Keratinocyte (primary cell): ENCODE results near the gene PLP1.

Source experiments
- CTCF ChIP-seq, 3 experiments: IDR thresholded peaks in 1 of 3; conservative IDR thresholded peaks in 1 of 3; optimal IDR thresholded peaks in 1 of 3; 2 replicates in 2 of 3; 3 replicates in 1 of 3; pipeline versions ENCODE3 to v1.5.1; 2011; ENCODE audit warnings: low read length in 3 of 3, mild to moderate bottlenecking in 3 of 3, moderate library complexity in 2 of 3, control low read depth in 1 of 3, inconsistent platforms in 1 of 3; ENCODE audit not compliant: insufficient read depth in 2 of 3; ENCODE audit errors: extremely low read depth in 1 of 3
- EZH2 ChIP-seq: IDR thresholded peaks from one replicate; pipeline ENCODE4 v1.6.1; 2012; ENCODE audit warnings: inconsistent platforms, mild to moderate bottlenecking, low read length, moderate library complexity

GRCh38 chrX:103733017-103733416 is 43.6 kb upstream of the PLP1 start:
- no peak for TF ChIP-seq CTCF (optimal IDR thresholded peaks at IDR 0.05 in 1 of 3, IDR thresholded peaks at IDR 0.05 in 1 of 3, conservative IDR thresholded peaks at IDR 0.05 in 1 of 3; ENCODE audit: extremely low read depth in 1 of 3, insufficient read depth in 2 of 3, low read length in 3 of 3)
- no peak for TF ChIP-seq EZH2
